Measurements from ENCODE around the gene UBE2D2. TPM values are rescaled to one million over a fixed set of nuclear protein-coding genes. Genes with fewer than 3 reads are reported as not detected.
"Not testable (repeated sequence)": the region's sequence is repeated elsewhere in the genome, so short reads cannot be mapped to it uniquely, and the experiment has no call there.

The UBE2D2 gene
- polyA plus RNA-seq, 12 donors, result 86.7 to 157 (median 138) TPM; not detected in 1

- no peak for DNase-seq
These were observed 14.6 kb downstream of the UBE2D2 start for GRCh38 chr5:139575751-139576150.

- DNase-seq, result no peak
These were observed 16.7 kb downstream of the UBE2D2 start for GRCh38 chr5:139577689-139578290.

GRCh38 chr5:139578325-139578724, 17.2 kb downstream of the UBE2D2 start:
- DNase-seq, result no peak

GRCh38 chr5:139582181-139582580, 21.0 kb downstream of the UBE2D2 start:
- not testable (repeated sequence) for DNase-seq

- DNase-seq, result no peak
These were observed 23.0 kb downstream of the UBE2D2 start for GRCh38 chr5:139584137-139584536.

GRCh38 chr5:139588116-139588515, 27.0 kb downstream of the UBE2D2 start:
- not testable (repeated sequence) for DNase-seq

- no peak for DNase-seq
These were observed 27.8 kb downstream of the UBE2D2 start for GRCh38 chr5:139588962-139589361.

DNA sequence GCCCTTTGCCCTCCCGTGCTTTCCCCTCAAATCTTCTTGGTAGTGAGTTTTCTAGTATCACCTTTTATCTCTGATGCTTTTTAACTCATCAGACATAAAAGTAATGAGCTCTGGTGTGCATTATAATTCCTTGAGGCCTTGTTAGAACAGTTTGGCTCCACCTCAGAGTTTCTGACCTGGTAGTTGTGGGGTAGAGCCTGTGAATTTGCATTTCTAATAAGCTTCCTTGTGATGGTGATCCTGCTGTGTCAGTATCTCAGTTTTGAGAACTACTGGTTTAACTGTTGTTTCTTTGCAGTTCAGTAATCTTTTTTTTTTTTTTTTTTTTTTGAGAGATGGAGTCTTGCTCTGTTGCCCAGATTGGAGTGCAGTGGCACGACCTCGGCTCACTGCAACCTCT, 31.1 kb downstream of the UBE2D2 start:
- DNase-seq, result no peak

- DNase-seq, result not testable (repeated sequence)
These were observed 31.9 kb downstream of the UBE2D2 start for GRCh38 chr5:139593076-139593475.

- DNase-seq, result no peak
These were observed 32.7 kb downstream of the UBE2D2 start for GRCh38 chr5:139593716-139594319.

GRCh38 chr5:139597134-139597533, 36.0 kb downstream of the UBE2D2 start:
- no peak for DNase-seq

DNA sequence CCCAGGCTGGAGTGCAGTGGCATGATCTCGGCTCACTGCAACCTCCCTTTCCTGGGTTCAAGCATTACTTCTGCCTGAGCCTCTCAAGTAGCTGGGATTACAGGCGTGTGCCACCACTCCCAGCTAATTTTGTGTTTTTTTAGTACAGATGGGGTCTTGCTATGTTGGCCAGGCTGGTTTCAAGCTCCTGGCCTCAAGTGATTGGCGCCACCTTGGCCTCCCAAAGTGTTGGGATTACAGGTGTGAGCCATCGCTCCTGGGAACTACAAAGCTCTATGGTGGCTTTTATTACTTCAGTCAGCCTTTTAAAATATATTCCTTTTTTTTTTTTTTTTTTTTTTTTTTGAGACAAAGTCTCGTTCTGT, 37.4 kb downstream of the UBE2D2 start:
- not testable (repeated sequence) for DNase-seq

DNA sequence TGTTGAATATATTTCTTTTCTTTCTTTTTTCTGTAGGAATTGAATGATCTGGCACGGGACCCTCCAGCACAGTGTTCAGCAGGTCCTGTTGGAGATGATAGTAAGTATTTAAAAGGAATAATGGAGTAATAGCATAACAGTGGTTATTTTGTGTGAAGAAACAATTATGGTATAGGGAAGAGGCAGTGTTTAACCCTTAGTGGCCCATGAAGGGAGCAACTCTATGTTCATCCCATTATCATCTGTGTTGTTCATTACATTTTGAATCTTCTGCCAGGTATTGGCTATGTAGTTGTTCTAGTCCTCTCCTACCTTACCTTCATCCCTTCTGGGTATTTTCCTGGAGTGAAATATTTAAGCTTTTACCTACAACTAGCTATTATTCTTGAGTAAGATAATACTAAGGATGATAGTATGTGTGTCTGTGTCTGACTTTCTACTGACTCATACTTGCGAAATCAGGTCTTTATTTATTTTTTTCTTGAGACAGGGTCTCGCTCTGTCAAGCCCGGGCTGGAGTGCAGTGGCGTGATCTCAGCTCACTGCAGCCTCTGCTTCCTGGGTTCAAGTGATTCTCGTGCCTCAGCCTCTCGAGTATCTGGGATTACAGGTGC, 39.3 kb downstream of the UBE2D2 start:
- no peak for DNase-seq

- DNase-seq, result no peak
These were observed 40.3 kb downstream of the UBE2D2 start for GRCh38 chr5:139601429-139601828.

DNA sequence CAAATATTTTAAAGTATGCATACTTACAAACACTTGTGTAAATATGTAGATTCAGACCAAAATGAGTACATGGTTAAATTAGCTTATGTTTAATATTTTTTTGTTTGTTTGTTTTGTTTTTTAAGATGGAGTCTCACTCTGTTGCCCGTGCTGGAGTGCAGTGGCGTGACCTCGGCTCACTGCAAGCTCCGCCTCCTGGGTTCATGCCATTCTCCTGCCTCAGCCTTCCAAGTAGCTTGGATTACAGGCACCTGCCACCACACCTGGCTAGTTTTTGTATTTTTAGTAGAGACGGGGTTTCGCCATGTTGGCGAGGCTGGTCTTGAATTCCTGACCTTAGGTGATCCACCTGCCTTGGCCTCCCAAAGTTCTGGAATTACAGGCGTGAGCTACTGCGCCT, 40.8 kb downstream of the UBE2D2 start:
- not testable (repeated sequence) for DNase-seq

DNA sequence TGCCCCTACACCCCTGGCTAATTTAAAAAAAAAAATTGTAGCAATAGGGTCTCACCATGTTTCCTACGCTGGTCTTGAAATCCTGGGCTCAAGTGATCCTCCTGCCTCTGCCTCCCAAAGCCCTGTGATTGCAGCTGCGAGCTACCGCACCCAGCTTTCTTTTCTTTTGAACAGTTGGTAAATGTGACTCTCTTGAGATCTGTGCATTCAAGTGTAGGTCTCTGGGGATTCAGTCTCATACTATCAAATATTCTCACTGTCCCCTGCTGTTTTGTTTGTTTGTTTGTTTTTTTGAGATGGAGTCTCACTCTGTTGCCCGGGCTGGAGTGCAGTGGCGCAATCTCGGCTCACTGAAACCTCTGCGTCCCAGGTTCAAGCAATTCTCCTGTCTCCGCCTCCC, 44.7 kb downstream of the UBE2D2 start:
- DNase-seq, result no peak

GRCh38 chr5:139611703-139612584, 50.8 kb downstream of the UBE2D2 start:
- DNase-seq, result no peak

GRCh38 chr5:139619861-139620260, 58.7 kb downstream of the UBE2D2 start:
- DNase-seq, result no peak

DNA sequence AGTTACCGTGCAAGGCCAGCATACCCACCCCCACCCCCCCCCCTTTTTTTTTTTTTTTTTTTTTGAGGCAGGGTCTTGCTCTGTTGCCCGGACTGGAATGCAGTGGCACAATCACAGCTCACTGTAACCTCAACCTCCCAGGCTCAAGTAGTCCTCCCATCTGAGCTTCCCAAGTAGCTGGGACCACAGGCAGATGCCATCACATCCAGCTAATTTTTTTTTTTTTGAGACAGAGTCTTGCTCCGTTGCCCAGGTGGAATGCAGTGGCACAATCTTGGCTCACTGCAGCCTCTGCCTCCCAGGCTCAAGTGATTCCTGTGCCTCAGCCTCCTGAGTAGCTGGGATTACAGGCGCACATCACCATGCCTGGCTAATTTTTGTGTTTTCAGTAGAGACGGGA, 64.3 kb downstream of the UBE2D2 start:
- DNase-seq, result not testable (repeated sequence)

- DNase-seq, result no peak
These were observed 69.7 kb downstream of the UBE2D2 start for GRCh38 chr5:139630855-139631254.

DNA sequence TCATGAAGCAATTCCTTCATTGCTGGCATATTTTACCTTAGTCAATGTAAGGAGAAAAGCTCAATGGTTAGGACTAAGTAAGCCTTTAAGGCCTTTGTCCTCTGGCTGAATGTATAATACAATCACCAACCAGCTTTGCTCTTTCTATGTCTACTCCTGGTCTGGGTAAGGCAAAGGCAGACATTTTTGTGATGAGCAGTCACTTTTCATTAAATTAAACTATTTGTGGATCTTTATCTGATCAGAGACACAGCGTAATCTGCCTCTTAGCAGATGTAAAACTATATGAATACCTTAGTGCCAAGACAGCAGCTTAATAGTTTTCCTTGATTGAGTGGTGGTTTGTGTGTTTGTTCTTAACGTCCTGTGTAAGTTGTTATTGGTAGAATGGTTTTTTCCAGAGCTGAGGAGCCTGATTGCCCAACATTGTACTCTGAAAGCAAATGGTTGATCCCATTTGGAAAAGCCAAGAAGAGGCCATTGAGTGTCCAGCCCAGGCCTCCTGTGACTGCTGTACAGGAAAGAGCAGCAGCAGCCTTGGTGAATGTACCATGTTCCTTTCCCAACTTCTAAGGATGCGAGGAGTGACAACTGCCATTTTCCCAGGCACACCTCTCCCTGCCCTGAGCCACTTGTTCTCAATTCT, 70.5 kb downstream of the UBE2D2 start:
- no peak for DNase-seq

All from muscle of arm (tissue), 12 donors.